Ishikawa (cell line): Measurements from ENCODE around the gene GGT6.

Source experiments
- EGR1 ChIP-seq: IDR thresholded peaks from 2 replicates; pipeline ENCODE4 v1.6.1; 2012
- FOXM1 ChIP-seq: IDR thresholded peaks from 2 replicates; pipeline ENCODE4 v1.6.1; 2012; ENCODE audit warnings: low read depth, borderline replicate concordance
- ZBTB7A ChIP-seq: IDR thresholded peaks from 2 replicates; pipeline ENCODE4 v1.6.1; 2012; ENCODE audit warnings: low read depth
- TF ChIP-seq, protein P1 (sequence below): IDR thresholded peaks from 2 replicates; pipeline ENCODE4 v1.6.1; 2012; ENCODE audit warnings: low read depth, mild to moderate bottlenecking

DNA sequence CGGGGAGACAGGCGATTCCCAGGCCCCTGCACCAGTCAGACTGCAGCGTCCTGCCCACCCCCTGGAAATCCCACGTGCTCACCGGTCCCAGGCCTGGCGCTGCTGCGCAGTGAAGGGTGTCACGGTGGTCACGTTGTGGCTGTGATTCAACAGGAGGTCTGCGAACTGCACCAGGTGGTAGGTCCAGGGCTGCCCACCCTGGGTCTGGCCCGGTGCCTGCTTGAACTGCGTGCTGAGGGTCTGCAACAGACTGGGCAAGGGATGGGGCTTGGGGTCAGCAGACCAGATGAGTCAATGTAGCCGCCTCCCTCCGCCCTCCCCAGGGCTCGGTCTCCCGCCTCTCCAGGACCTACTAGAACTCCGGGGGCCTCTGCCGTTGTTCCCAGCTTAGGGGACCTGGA is 12.3 kb downstream of the GGT6 start:
- no peak for TF ChIP-seq EGR1
- TF ChIP-seq ZBTB7A, result no peak
- TF ChIP-seq FOXM1, result no peak
- TF ChIP-seq, protein P1, sequence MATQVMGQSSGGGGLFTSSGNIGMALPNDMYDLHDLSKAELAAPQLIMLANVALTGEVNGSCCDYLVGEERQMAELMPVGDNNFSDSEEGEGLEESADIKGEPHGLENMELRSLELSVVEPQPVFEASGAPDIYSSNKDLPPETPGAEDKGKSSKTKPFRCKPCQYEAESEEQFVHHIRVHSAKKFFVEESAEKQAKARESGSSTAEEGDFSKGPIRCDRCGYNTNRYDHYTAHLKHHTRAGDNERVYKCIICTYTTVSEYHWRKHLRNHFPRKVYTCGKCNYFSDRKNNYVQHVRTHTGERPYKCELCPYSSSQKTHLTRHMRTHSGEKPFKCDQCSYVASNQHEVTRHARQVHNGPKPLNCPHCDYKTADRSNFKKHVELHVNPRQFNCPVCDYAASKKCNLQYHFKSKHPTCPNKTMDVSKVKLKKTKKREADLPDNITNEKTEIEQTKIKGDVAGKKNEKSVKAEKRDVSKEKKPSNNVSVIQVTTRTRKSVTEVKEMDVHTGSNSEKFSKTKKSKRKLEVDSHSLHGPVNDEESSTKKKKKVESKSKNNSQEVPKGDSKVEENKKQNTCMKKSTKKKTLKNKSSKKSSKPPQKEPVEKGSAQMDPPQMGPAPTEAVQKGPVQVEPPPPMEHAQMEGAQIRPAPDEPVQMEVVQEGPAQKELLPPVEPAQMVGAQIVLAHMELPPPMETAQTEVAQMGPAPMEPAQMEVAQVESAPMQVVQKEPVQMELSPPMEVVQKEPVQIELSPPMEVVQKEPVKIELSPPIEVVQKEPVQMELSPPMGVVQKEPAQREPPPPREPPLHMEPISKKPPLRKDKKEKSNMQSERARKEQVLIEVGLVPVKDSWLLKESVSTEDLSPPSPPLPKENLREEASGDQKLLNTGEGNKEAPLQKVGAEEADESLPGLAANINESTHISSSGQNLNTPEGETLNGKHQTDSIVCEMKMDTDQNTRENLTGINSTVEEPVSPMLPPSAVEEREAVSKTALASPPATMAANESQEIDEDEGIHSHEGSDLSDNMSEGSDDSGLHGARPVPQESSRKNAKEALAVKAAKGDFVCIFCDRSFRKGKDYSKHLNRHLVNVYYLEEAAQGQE, result no peak
